ENCODE data around the gene CRTC2. TPM values are rescaled to one million over a fixed set of nuclear protein-coding genes. Genes with fewer than 3 reads are reported as not detected.

CRTC2 gene
- total RNA-seq, 1 experiment from 2014 or later = 39.3 TPM

- ChIA-PET CTCF (no interaction called here), POLR2A (interaction anchor here (0.5 to 0.6 kb wide), 2 partner anchors 24 to 181 kb away, joined by 3 to 4 read pairs; no protein-coding TSS in a partner anchor)
- Histone ChIP-seq H3K36me3 (ENCODE audit: control insufficient read depth, insufficient read depth, low read length) (no peaks in the 10 kb centered on the region; the same call in 1 of the 2 replicates), H3K27me3 (ENCODE audit: control insufficient read depth, insufficient read depth, low read length) (no peaks in the 10 kb centered on the region), H3K4me3 (ENCODE audit: low read depth in 2 of 2, low read length in 2 of 2) (peak overlapping the region; percentile 60 to 95), H3K4me1 (ENCODE audit: control insufficient read depth, insufficient read depth, low read length) (peaks cover 23% of the 10 kb centered on the region), H3K27ac (ENCODE audit: low read length) (peak overlapping the region; percentile 94), H3K9me3 (ENCODE audit: control insufficient read depth, insufficient read depth, low read depth, low read length) (no peaks in the 10 kb centered on the region)
- no peak for ATAC-seq
- intact Hi-C loops (cut with micrococcal nuclease; ENCODE audit: unreplicated experiment) (no loop called here), in situ Hi-C loops (cut with HindIII; ENCODE audit: low pct_unique_long_range_greater_than_20kb, low sequenced_read_pairs) (loop anchor here (5.0 kb wide), 1 partner anchor 75 kb away; no protein-coding TSS in a partner anchor)
- no peak for TF ChIP-seq POLR2AphosphoS5 (IDR thresholded peaks at IDR 0.05; ENCODE audit: low read depth, low read length)
- TF ChIP-seq, protein P1, sequence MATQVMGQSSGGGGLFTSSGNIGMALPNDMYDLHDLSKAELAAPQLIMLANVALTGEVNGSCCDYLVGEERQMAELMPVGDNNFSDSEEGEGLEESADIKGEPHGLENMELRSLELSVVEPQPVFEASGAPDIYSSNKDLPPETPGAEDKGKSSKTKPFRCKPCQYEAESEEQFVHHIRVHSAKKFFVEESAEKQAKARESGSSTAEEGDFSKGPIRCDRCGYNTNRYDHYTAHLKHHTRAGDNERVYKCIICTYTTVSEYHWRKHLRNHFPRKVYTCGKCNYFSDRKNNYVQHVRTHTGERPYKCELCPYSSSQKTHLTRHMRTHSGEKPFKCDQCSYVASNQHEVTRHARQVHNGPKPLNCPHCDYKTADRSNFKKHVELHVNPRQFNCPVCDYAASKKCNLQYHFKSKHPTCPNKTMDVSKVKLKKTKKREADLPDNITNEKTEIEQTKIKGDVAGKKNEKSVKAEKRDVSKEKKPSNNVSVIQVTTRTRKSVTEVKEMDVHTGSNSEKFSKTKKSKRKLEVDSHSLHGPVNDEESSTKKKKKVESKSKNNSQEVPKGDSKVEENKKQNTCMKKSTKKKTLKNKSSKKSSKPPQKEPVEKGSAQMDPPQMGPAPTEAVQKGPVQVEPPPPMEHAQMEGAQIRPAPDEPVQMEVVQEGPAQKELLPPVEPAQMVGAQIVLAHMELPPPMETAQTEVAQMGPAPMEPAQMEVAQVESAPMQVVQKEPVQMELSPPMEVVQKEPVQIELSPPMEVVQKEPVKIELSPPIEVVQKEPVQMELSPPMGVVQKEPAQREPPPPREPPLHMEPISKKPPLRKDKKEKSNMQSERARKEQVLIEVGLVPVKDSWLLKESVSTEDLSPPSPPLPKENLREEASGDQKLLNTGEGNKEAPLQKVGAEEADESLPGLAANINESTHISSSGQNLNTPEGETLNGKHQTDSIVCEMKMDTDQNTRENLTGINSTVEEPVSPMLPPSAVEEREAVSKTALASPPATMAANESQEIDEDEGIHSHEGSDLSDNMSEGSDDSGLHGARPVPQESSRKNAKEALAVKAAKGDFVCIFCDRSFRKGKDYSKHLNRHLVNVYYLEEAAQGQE (IDR thresholded peaks at IDR 0.05; ENCODE audit: insufficient read depth in 1 of 2, low read depth in 2 of 2, low read length in 1 of 2) = no peak
- TF ChIP-seq, protein P2, sequence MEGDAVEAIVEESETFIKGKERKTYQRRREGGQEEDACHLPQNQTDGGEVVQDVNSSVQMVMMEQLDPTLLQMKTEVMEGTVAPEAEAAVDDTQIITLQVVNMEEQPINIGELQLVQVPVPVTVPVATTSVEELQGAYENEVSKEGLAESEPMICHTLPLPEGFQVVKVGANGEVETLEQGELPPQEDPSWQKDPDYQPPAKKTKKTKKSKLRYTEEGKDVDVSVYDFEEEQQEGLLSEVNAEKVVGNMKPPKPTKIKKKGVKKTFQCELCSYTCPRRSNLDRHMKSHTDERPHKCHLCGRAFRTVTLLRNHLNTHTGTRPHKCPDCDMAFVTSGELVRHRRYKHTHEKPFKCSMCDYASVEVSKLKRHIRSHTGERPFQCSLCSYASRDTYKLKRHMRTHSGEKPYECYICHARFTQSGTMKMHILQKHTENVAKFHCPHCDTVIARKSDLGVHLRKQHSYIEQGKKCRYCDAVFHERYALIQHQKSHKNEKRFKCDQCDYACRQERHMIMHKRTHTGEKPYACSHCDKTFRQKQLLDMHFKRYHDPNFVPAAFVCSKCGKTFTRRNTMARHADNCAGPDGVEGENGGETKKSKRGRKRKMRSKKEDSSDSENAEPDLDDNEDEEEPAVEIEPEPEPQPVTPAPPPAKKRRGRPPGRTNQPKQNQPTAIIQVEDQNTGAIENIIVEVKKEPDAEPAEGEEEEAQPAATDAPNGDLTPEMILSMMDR (IDR thresholded peaks at IDR 0.05) = no peak
- TF ChIP-seq TCF7L2 (IDR thresholded peaks at IDR 0.05; ENCODE audit: low read depth, low read length) = no peak
- TF ChIP-seq SIN3A (IDR thresholded peaks at IDR 0.05; ENCODE audit: borderline replicate concordance, insufficient read depth, low read depth, low read length) = no peak
- no TSS peak for BruUV-seq (replicated peaks)
- no peak for DNase-seq (ENCODE audit: low read depth, low spot score)
Observed at GRCh38 chr1:153962088-153963029, 3.9 kb upstream of the CRTC2 start.

GRCh38 chr1:153961421-153961820, 3.0 kb upstream of the CRTC2 start:
- ATAC-seq (no peak), DNase-seq (ENCODE audit: low read depth, low spot score) (no peak)
- Histone ChIP-seq H3K27me3 (ENCODE audit: control insufficient read depth, insufficient read depth, low read length) (no peaks in the 10 kb centered on the region), H3K4me3 (ENCODE audit: low read depth in 2 of 2, low read length in 2 of 2) (peak overlapping the region; percentile 60 to 95; a peak in 3 of 4 replicates), H3K27ac (ENCODE audit: low read length) (peak overlapping the region; percentile 94), H3K4me1 (ENCODE audit: control insufficient read depth, insufficient read depth, low read length) (peaks cover 30% of the 10 kb centered on the region), H3K9me3 (ENCODE audit: control insufficient read depth, insufficient read depth, low read depth, low read length) (no peaks in the 10 kb centered on the region), H3K36me3 (ENCODE audit: control insufficient read depth, insufficient read depth, low read length) (no peaks in the 10 kb centered on the region; the same call in 1 of the 2 replicates)
- intact Hi-C loops (cut with micrococcal nuclease; ENCODE audit: unreplicated experiment) (no loop called here), in situ Hi-C loops (cut with HindIII; ENCODE audit: low pct_unique_long_range_greater_than_20kb, low sequenced_read_pairs) (loop anchor here (5.0 kb wide), 1 partner anchor 74 kb away; no protein-coding TSS in a partner anchor)
- ChIA-PET POLR2A (no interaction called here), CTCF (no interaction called here)
- TF ChIP-seq, protein P2 (IDR thresholded peaks at IDR 0.05) = no peak
- no peak for TF ChIP-seq POLR2AphosphoS5 (IDR thresholded peaks at IDR 0.05; ENCODE audit: low read depth, low read length)
- BruUV-seq (replicated peaks) = no TSS peak
